ENCODE results near the gene PRKCD.

The PRKCD gene

DNA sequence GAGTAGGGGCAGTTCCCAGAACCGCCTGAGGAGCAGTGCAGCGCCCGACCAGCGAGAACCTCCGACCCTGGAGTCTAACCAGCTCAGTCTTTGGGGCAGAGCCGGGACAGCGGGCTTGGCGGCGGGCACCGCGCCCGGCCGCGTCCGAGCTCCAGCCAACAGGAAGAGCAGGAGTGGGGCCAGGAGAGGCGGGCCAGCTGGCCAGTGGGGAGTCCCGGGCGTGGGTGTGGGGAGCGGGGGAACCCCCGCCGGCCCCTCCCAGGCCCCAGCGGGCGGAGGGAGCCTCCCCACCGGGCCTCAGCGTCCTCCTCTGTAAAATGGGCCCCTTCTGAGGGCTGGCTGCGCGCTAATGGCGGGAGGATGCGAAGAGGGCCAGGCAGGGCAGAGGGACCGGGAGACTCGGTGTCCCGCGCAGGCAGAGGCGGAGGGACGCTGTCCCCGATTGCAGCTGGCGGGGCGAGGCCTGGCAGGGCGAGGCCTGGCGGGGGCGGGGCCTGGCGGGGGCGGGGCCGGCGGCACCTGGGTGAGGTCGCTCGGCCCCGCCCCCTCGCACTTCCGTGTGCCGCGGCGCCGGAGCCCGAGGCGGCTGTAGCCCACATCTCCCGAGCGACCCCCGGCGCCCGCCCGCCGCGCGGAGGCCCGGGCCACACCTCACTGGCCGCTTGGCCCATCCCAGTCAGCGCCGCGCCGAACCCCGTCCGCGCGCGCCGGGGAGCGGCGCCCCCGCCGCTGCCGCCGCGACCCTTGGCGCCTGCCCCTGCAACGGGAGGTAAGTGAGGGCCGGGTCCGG is at the start of gene PRKCD:
TSS of gene PRKCD (plus strand) at position 550 of the 790 bp plus-strand sequence. CDS start 17,214 bp downstream, outside the sequence.
- Histone ChIP-seq H3K4me1 (ENCODE audit: control insufficient read depth, insufficient read depth, low read length) (peaks cover 27% of the 10 kb centered on the region), H3K36me3 (ENCODE audit: control insufficient read depth in 2 of 2, insufficient read depth in 2 of 2, low read length in 2 of 2) (no peaks in the 10 kb centered on the region), H3K27me3 (ENCODE audit: control insufficient read depth in 1 of 2, insufficient read depth in 2 of 2, low read length in 2 of 2) (peaks cover 3 to 4% of the 10 kb centered on the region in 2 donors), H3K9ac (ENCODE audit: low read length in 2 of 2) (peak within 1 kb of the TSS; percentile 60 to 75), H3K4me3 (ENCODE audit: low read length in 2 of 2) (peak within 1 kb of the TSS; percentile 56 to 84), H3K27ac (ENCODE audit: low read length) (no peak within 1 kb of the TSS), H3K9me3 (ENCODE audit: control insufficient read depth in 2 of 2, low read length in 2 of 2) (no peaks in the 10 kb centered on the region)

DNA sequence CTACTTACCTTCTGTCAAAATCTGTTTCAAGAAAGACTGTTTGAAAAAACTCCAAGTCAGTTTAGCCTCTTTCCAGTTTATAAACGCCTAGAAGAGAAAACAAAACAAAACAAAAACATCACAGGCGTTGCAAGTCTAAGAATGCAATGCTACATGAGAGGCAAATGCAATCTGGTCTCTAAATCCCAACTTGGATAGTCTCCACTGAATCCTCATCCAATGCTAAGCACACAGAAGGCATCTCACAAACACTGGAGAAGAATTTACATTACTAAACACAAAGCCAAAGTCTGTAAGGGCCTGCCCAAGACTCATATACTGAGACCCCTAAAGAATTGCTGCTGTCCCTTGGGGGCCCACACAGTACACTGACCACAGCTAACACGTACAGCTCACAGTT is 49.2 kb upstream of the PRKCD start:
- Histone ChIP-seq H3K36me3 (ENCODE audit: control insufficient read depth in 2 of 2, insufficient read depth in 2 of 2, low read length in 2 of 2) (peaks cover 7 to 16% of the 10 kb centered on the region in 2 donors), H3K4me3 (ENCODE audit: low read length in 2 of 2) (no peak overlapping the region), H3K9me3 (ENCODE audit: control insufficient read depth in 2 of 2, low read length in 2 of 2) (no peaks in the 10 kb centered on the region), H3K27me3 (ENCODE audit: control insufficient read depth in 1 of 2, insufficient read depth in 2 of 2, low read length in 2 of 2) (no peaks in the 10 kb centered on the region), H3K9ac (ENCODE audit: low read length in 2 of 2) (no peak overlapping the region), H3K4me1 (ENCODE audit: control insufficient read depth, insufficient read depth, low read length) (peaks cover 45% of the 10 kb centered on the region), H3K27ac (ENCODE audit: low read length) (peak overlapping the region; percentile 62)

DNA sequence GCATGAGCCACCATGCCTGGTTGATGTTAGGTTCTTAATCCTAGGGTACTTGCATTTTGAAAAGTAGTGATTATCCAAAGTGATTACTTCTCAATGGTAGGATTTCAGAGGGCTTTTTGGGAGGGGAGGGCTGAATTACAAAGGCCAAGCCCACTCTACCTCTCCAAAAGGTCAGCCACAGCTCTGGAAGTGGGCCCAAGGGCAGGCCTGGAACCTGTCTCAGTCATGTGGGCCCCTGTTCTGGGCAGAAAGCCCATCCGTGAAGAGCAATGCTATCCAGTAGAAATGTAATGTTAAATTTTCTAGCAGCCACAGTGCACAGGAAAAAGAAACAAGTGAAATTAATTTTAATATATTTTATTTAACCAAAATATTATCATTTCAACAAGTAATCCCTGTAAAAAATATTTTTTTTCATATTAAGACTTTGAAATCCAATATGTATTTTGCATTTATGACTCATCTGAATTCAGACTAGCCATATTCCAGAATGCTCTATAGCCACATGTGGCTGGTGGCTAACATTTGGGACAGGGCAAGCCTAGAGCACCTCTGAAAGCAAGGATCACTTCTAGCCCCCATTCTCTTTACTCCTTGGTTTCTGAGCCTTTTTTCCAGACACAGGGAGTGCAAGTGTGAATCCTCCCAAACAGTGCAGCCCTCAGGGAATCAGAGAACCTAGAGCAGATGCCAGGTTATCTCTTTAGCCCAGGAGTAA is 47.6 kb upstream of the PRKCD start:
- H3K4me3 ChIP-seq (ENCODE audit: low read length in 2 of 2): no peak overlapping the region
- H3K36me3 ChIP-seq (ENCODE audit: control insufficient read depth in 2 of 2, insufficient read depth in 2 of 2, low read length in 2 of 2): peaks cover 17 to 26% of the 10 kb centered on the region in 2 donors
- peak overlapping the region; percentile 81 for H3K27ac ChIP-seq (ENCODE audit: low read length)
- no peaks in the 10 kb centered on the region for H3K27me3 ChIP-seq (ENCODE audit: control insufficient read depth in 1 of 2, insufficient read depth in 2 of 2, low read length in 2 of 2)
- peaks cover 45% of the 10 kb centered on the region for H3K4me1 ChIP-seq (ENCODE audit: control insufficient read depth, insufficient read depth, low read length)
- no peaks in the 10 kb centered on the region for H3K9me3 ChIP-seq (ENCODE audit: control insufficient read depth in 2 of 2, low read length in 2 of 2)
- peak overlapping the region; percentile 14 to 52 for H3K9ac ChIP-seq (ENCODE audit: low read length in 2 of 2)

DNA sequence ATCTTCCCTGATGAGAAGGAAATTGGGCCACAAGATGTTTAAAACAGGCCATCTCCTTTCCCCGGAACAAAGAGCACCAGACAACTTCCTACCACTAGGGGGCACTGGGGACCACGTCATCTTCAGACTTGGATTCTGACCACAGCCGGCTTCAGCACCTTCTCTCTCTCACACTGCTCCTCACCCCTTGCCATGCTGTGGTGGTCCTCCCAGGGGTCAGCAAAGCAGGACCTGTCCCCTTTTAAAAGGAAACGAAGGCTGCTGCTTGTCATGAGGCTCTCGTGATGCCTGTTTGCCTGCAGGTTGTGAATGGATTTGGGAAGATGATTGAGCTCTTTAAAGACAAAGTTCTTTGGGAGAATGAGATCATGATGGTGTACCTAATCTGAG is 47.0 kb upstream of the PRKCD start:
- Histone ChIP-seq H3K36me3 (ENCODE audit: control insufficient read depth in 2 of 2, insufficient read depth in 2 of 2, low read length in 2 of 2) (peaks cover 21 to 30% of the 10 kb centered on the region in 2 donors), H3K9ac (ENCODE audit: low read length in 2 of 2) (peak overlapping the region; percentile 18 to 52), H3K27ac (ENCODE audit: low read length) (peak overlapping the region; percentile 81), H3K27me3 (ENCODE audit: control insufficient read depth in 1 of 2, insufficient read depth in 2 of 2, low read length in 2 of 2) (no peaks in the 10 kb centered on the region), H3K9me3 (ENCODE audit: control insufficient read depth in 2 of 2, low read length in 2 of 2) (no peaks in the 10 kb centered on the region), H3K4me1 (ENCODE audit: control insufficient read depth, insufficient read depth, low read length) (peaks cover 45% of the 10 kb centered on the region), H3K4me3 (ENCODE audit: low read length in 2 of 2) (no peak overlapping the region)

DNA sequence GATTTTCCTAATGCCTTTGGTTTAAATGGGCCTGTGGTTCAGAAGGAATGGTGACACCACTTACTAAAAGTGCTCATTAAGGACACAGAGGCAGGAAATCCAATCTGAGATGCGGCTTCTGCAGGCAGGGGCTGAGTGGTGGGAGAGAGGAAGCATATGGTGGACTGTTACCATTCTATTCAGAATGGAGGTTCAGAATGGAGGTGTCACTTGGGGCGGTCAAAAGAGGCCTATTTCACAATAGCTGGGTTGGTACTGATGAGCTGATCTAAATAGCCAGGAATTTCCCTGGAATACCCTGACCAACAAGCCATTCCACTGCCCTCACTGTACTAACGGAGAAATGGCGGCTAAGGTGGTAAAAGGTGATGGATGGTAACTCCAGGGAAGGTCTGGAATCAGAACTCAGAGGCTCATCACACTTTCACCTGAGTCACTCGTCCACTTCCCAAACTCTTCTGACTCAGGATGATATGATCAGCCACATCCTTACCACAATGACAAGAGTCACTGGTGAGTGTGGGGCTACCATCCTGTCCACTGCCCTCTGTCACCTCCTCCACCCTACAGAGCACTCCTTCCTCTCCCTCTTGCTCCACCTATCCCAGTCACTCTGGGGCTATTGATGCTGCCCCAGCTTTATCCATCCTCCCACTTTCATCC is 46.5 kb upstream of the PRKCD start:
- no peaks in the 10 kb centered on the region for H3K27me3 ChIP-seq (ENCODE audit: control insufficient read depth in 1 of 2, insufficient read depth in 2 of 2, low read length in 2 of 2)
- H3K4me3 ChIP-seq (ENCODE audit: low read length in 2 of 2): no peak overlapping the region
- H3K4me1 ChIP-seq (ENCODE audit: control insufficient read depth, insufficient read depth, low read length): peaks cover 41% of the 10 kb centered on the region
- peak overlapping the region; percentile 81 for H3K27ac ChIP-seq (ENCODE audit: low read length)
- H3K36me3 ChIP-seq (ENCODE audit: control insufficient read depth in 2 of 2, insufficient read depth in 2 of 2, low read length in 2 of 2): peaks cover 25 to 34% of the 10 kb centered on the region in 2 donors
- H3K9me3 ChIP-seq (ENCODE audit: control insufficient read depth in 2 of 2, low read length in 2 of 2): no peaks in the 10 kb centered on the region
- peak overlapping the region; percentile 18 to 51 for H3K9ac ChIP-seq (ENCODE audit: low read length in 2 of 2)

DNA sequence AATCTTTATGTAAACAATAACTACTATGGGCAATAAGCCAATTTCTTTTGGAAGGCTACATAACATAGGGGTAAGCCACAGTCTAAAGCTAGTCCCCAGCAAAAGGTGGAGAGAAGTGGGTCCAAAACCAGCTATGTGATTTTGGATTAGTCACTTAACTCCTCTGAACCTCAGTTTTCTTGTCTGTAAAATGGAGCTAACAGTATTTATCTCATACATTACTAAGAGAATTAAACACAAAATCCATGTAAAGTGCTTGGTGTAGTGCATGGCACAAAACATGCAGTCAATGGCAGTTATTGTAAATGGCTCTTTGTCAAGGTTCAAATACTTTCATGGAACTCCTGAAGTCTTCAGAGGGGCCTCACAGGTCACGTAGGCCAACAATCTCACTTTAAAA is 44.1 kb upstream of the PRKCD start:
- Histone ChIP-seq H3K27ac (ENCODE audit: low read length) (no peak overlapping the region), H3K4me3 (ENCODE audit: low read length in 2 of 2) (no peak overlapping the region), H3K27me3 (ENCODE audit: control insufficient read depth in 1 of 2, insufficient read depth in 2 of 2, low read length in 2 of 2) (no peaks in the 10 kb centered on the region), H3K9me3 (ENCODE audit: control insufficient read depth in 2 of 2, low read length in 2 of 2) (no peaks in the 10 kb centered on the region), H3K9ac (ENCODE audit: low read length in 2 of 2) (no peak overlapping the region), H3K36me3 (ENCODE audit: control insufficient read depth in 2 of 2, insufficient read depth in 2 of 2, low read length in 2 of 2) (peaks cover 38 to 53% of the 10 kb centered on the region in 2 donors), H3K4me1 (ENCODE audit: control insufficient read depth, insufficient read depth, low read length) (peaks cover 25% of the 10 kb centered on the region)

DNA sequence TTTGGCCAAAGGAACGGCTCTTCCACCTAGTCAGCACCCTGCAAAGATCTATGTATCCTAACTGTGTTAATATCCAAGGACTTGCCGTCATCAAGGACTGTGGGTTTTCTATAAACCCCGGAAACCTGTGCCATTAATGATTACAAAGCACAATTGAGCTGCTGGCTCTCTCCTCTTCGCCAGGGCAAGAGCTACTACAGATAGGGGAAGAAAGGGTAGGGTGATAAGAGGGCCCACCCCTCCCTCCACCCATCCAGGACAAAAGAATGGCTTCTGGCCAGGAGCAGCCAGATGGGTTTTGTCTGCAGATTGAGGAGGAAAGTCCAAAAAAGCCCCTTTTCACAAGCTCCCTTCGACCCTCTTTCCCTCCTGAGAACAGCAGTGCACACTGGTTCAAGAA is 40.7 kb upstream of the PRKCD start:
- peaks cover 56 to 74% of the 10 kb centered on the region in 2 donors for H3K36me3 ChIP-seq (ENCODE audit: control insufficient read depth in 2 of 2, insufficient read depth in 2 of 2, low read length in 2 of 2)

DNA sequence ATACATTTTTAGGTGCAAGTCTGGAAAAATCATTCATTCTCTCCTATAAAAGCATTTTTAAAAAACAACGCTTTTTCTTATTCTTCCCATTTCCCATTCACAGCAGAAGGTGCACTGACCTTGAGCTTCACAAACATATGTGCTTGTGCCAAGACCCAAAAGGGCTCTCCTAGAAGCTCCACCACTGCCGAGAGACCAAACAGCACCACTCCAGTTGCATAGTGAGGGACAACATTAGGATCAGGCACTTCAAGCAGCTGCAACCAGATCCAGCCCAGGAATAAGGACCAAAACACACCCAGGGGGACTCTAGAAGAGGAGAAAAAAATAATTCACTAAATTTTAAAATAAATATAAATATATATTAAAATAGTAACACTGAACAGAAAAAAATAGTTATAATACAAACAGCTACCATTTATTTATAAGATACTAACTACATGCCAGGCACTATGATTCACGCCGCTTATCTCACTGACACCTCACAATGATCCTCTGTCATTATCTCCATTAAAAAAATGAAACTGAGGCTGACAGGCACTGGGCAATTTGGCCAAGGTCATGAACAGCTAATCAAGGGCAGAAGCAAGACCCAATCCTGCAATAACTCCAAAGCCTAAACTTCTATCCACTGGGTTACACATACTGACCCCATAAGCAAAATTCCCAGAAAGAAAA is 38.6 kb upstream of the PRKCD start:
- H3K4me1 ChIP-seq (ENCODE audit: control insufficient read depth, insufficient read depth, low read length): no peaks in the 10 kb centered on the region
- no peak overlapping the region for H3K27ac ChIP-seq (ENCODE audit: low read length)
- no peak overlapping the region for H3K9ac ChIP-seq (ENCODE audit: low read length in 2 of 2)
- peaks cover 58 to 74% of the 10 kb centered on the region in 2 donors for H3K36me3 ChIP-seq (ENCODE audit: control insufficient read depth in 2 of 2, insufficient read depth in 2 of 2, low read length in 2 of 2)
- no peaks in the 10 kb centered on the region for H3K9me3 ChIP-seq (ENCODE audit: control insufficient read depth in 2 of 2, low read length in 2 of 2)
- H3K27me3 ChIP-seq (ENCODE audit: control insufficient read depth in 1 of 2, insufficient read depth in 2 of 2, low read length in 2 of 2): no peaks in the 10 kb centered on the region
- H3K4me3 ChIP-seq (ENCODE audit: low read length in 2 of 2): no peak overlapping the region

More for the DNA sequence above, 40.7 kb upstream of the PRKCD start:
- Histone ChIP-seq H3K9me3 (ENCODE audit: control insufficient read depth in 2 of 2, low read length in 2 of 2) (no peaks in the 10 kb centered on the region), H3K4me3 (ENCODE audit: low read length in 2 of 2) (no peak overlapping the region), H3K4me1 (ENCODE audit: control insufficient read depth, insufficient read depth, low read length) (no peaks in the 10 kb centered on the region), H3K27ac (ENCODE audit: low read length) (no peak overlapping the region), H3K9ac (ENCODE audit: low read length in 2 of 2) (peak overlapping the region in 1 of 2 donors; percentile 5), H3K27me3 (ENCODE audit: control insufficient read depth in 1 of 2, insufficient read depth in 2 of 2, low read length in 2 of 2) (no peaks in the 10 kb centered on the region)

DNA sequence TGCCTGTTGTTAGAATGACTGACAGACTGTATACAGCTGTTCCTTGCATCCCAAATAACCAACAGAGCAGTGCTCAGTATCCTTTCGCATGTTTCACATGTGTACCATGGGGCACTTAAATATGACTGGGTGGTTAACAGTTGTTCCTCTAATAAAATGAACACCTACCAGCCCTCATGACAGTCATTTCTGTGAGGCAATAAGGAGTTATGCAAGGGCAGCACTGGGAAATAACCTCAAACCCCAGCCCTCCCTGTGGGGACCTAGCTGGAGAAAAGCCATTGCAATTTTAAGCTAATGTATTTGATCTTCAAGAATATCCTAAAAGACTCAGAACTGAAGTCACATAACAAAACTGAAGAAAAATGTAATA is 38.1 kb upstream of the PRKCD start:
- Histone ChIP-seq H3K36me3 (ENCODE audit: control insufficient read depth in 2 of 2, insufficient read depth in 2 of 2, low read length in 2 of 2) (peaks cover 55 to 71% of the 10 kb centered on the region in 2 donors), H3K27ac (ENCODE audit: low read length) (no peak overlapping the region), H3K9me3 (ENCODE audit: control insufficient read depth in 2 of 2, low read length in 2 of 2) (no peaks in the 10 kb centered on the region), H3K27me3 (ENCODE audit: control insufficient read depth in 1 of 2, insufficient read depth in 2 of 2, low read length in 2 of 2) (no peaks in the 10 kb centered on the region), H3K4me3 (ENCODE audit: low read length in 2 of 2) (no peak overlapping the region), H3K9ac (ENCODE audit: low read length in 2 of 2) (no peak overlapping the region), H3K4me1 (ENCODE audit: control insufficient read depth, insufficient read depth, low read length) (no peaks in the 10 kb centered on the region)

DNA sequence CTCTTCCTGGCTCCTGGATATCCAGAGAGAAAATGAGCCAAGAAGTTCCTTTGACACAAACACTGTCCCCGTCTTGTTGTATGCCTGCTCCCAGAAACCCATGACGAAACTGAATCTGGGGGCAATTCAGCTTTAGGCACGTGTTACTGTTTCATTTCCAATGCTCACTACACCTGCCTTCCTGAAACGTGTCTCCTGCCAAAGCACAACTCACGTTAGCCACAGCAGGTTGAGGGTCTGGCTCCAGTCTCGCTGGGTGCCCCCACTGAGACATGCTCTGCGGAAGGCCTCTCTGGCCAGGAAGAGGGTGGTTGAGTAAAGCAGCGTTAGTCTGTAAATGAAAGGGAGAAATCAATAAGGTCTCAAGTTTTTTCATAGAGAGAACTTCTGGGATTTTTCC is 37.5 kb upstream of the PRKCD start:
- Histone ChIP-seq H3K27ac (ENCODE audit: low read length) (no peak overlapping the region), H3K4me3 (ENCODE audit: low read length in 2 of 2) (no peak overlapping the region), H3K36me3 (ENCODE audit: control insufficient read depth in 2 of 2, insufficient read depth in 2 of 2, low read length in 2 of 2) (peaks cover 53 to 65% of the 10 kb centered on the region in 2 donors), H3K9me3 (ENCODE audit: control insufficient read depth in 2 of 2, low read length in 2 of 2) (no peaks in the 10 kb centered on the region), H3K4me1 (ENCODE audit: control insufficient read depth, insufficient read depth, low read length) (no peaks in the 10 kb centered on the region), H3K27me3 (ENCODE audit: control insufficient read depth in 1 of 2, insufficient read depth in 2 of 2, low read length in 2 of 2) (no peaks in the 10 kb centered on the region), H3K9ac (ENCODE audit: low read length in 2 of 2) (no peak overlapping the region)

Measured in stomach smooth muscle (tissue), 2 donors.